PC-3 (cell line): ENCODE results near the gene NCDN.

ENCODE experiments used
- CTCF ChIP-seq: fragments of 300-600 bp; sonication (generic); conservative IDR thresholded peaks from 2 replicates; pipeline ENCODE4 v1.5.1; 2017; ENCODE audit warnings: antibody characterized with exemption, low read depth, mild to moderate bottlenecking, low read length
- EZH2 ChIP-seq: fragments of 300-600 bp; sonication (generic); IDR thresholded peaks from one replicate; pipeline ENCODE4 v1.6.1; 2017; ENCODE audit warnings: antibody characterized with exemption, mild to moderate bottlenecking, low read length; ENCODE audit not compliant: unreplicated experiment
- EZH2phosphoT487 ChIP-seq: fragments of 300-600 bp; sonication (generic); IDR thresholded peaks from 2 replicates; pipeline ENCODE4 v1.6.1; 2018; ENCODE audit warnings: mild to moderate bottlenecking, antibody characterized with exemption, low read length, borderline replicate concordance

DNA sequence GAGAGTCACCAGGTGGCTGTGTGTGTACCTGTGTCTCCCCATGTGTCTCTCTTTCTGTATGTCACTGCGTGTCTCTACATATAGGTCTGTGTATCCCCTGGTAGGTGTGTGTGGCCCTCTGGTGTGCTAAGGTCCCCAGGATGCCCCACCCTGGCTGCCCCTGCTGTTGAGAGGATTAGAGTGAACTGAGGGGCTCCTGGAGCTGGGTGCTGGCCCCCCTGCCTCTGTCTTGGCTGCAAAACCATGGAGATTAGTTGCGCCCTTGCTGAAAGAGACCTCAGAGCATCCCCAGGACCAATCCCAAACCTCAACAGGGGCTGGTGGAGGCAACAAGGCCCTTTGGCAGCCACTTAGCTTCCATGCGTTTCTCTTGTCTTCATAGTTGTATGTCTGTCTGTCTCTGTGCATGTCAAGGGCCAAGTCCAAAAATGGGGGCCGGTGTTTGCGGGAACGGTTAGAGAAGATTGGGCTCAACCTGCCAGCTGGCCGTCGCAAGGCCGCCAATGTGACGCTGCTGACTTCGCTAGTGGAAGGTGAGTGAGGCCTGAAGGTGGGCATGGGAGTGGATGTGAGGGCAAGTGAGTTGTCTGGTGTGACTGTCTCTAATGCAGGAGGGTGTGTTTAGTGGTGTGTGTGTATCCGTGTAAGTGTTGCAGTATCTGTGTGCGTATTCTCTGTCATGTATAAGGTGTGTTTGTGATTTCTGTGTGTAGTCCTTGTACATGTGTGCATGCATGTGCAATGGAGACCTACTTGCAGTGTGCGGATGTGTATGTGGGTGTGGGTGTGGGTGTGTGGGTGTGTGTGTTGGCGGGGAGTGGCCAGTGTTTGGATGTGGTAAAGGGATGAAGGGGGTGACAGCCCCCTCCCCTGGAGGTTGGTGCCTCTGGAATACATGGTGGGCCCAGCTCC, 32.2 kb downstream of the NCDN start:
- TF ChIP-seq CTCF (no peak), EZH2 (no peak), EZH2phosphoT487 (no peak)
